IMR-90 (cell line): Measurements from ENCODE around the gene HSBP1L1. TPM values are rescaled to one million over a fixed set of nuclear protein-coding genes. Genes with fewer than 3 reads are reported as not detected.

Experiments
- ATAC-seq: fragments of 200-7000 bp; cut with Tn5 transposase; 2 replicates; pipeline ENCODE4 v1.9.1; 2020; ENCODE audit warnings: low read depth, mild to moderate bottlenecking, moderate library complexity
- BruUV-seq: library from RNA; stranded (reverse); fragments of 400-500 nt; replicated peaks from 2 replicates; lab custom pipeline; 2021; lab: Mats Ljungman, UMichigan
- CTCF ChIA-PET: fragments of 300-600 bp; formaldehyde crosslinking; extraction: SDS; loops from one replicate; lab custom pipeline; 2021; ENCODE audit warnings: antibody characterized with exemption; lab: Yijun Ruan, JAX
- POLR2A ChIA-PET: fragments of 300-600 bp; sonication (Branson Sonifier 250); formaldehyde crosslinking; loops from one replicate; lab custom pipeline; 2022; ENCODE audit warnings: antibody characterized with exemption; ENCODE audit not compliant: unreplicated experiment; lab: Charles Lee
- DNase-seq: peaks from one replicate; pipeline ENCODE4 v3.0.0; 2013
- H2AFZ ChIP-seq: replicated peaks from 2 replicates; pipeline ENCODE3; 2013; ENCODE audit warnings: low read length, mild to moderate bottlenecking; ENCODE audit not compliant: poor library complexity
- H2AK5ac ChIP-seq: 2 replicates; pipeline ENCODE4 v1.6.1; 2013; ENCODE audit warnings: low read depth, low read length, inconsistent platforms
- H2AK9ac ChIP-seq: replicated peaks from 2 replicates; pipeline ENCODE3; 2013; ENCODE audit warnings: mild to moderate bottlenecking, low read depth, low read length, moderate library complexity; ENCODE audit not compliant: poor library complexity
- H2BK120ac ChIP-seq: 2 replicates; pipeline ENCODE4 v1.6.1; 2013; ENCODE audit warnings: low read depth, low read length, inconsistent platforms
- H2BK15ac ChIP-seq: 3 replicates; pipeline ENCODE4 v1.6.1; 2013; ENCODE audit warnings: low read depth, low read length, inconsistent platforms
- H2BK20ac ChIP-seq: 2 replicates; pipeline ENCODE4 v1.6.1; 2013; ENCODE audit warnings: low read depth, mild to moderate bottlenecking, inconsistent platforms, low read length, moderate library complexity
- H2BK5ac ChIP-seq: 2 replicates; pipeline ENCODE4 v1.6.1; 2013; ENCODE audit warnings: mild to moderate bottlenecking, low read depth, low read length, inconsistent platforms; ENCODE audit not compliant: poor library complexity, severe bottlenecking
- H3K14ac ChIP-seq: replicated peaks from 2 replicates; pipeline ENCODE4 v1.6.1; 2013; ENCODE audit warnings: low read depth, low read length, inconsistent platforms
- H3K18ac ChIP-seq: 2 replicates; pipeline ENCODE4 v1.6.1; 2013; ENCODE audit warnings: low read depth, low read length, control low read depth
- H3K23ac ChIP-seq: 2 replicates; pipeline ENCODE4 v1.6.1; 2013; ENCODE audit warnings: low read depth, low read length, inconsistent platforms
- H3K27ac ChIP-seq: 2 replicates; pipeline ENCODE4 v1.5.1; 2013; ENCODE audit warnings: mild to moderate bottlenecking, control low read depth, low read length; ENCODE audit not compliant: insufficient read depth
- H3K27me3 ChIP-seq: 2 replicates; pipeline ENCODE4 v1.6.1; 2013; ENCODE audit warnings: low read length; ENCODE audit not compliant: control insufficient read depth, insufficient read depth
- H3K36me3 ChIP-seq: 2 replicates; pipeline ENCODE4 v1.6.1; 2013; ENCODE audit warnings: low read length, mixed read lengths; ENCODE audit not compliant: control insufficient read depth, insufficient read depth
- H3K4ac ChIP-seq: 2 replicates; pipeline ENCODE4 v1.6.1; 2013; ENCODE audit warnings: low read depth, low read length, inconsistent platforms
- H3K4me1 ChIP-seq: 2 replicates; pipeline ENCODE4 v1.6.1; 2013; ENCODE audit warnings: low read length, mixed read lengths; ENCODE audit not compliant: control insufficient read depth, insufficient read depth
- H3K4me2 ChIP-seq: 2 replicates; pipeline ENCODE4 v1.6.1; 2013; ENCODE audit warnings: low read depth, mild to moderate bottlenecking, control low read depth, low read length, moderate library complexity
- H3K4me3 ChIP-seq: 2 replicates; pipeline ENCODE4 v1.5.1; 2013; ENCODE audit warnings: low read depth, mild to moderate bottlenecking, control low read depth, low read length, moderate library complexity; ENCODE audit not compliant: insufficient read depth
- H3K56ac ChIP-seq: 2 replicates; pipeline ENCODE4 v1.6.1; 2013; ENCODE audit warnings: low read length, inconsistent platforms; ENCODE audit not compliant: insufficient read depth; ENCODE audit errors: extremely low read depth
- H3K79me1 ChIP-seq, 2 experiments: 2 replicates each; pipeline ENCODE4 v1.6.1; 2013; ENCODE audit warnings: low read length in 2 of 2, inconsistent platforms in 1 of 2, low read depth in 1 of 2
- H3K9ac ChIP-seq: 2 replicates; pipeline ENCODE4 v1.6.1; 2013; ENCODE audit warnings: low read depth, low read length, control low read depth
- H3K9me1 ChIP-seq: 2 replicates; pipeline ENCODE4 v1.6.1; 2013; ENCODE audit warnings: low read length, inconsistent platforms; ENCODE audit not compliant: insufficient read depth
- H3K9me3 ChIP-seq: 2 replicates; pipeline ENCODE4 v1.6.1; 2013; ENCODE audit warnings: low read length; ENCODE audit not compliant: control insufficient read depth, insufficient read depth
- H4K20me1 ChIP-seq: 2 replicates; pipeline ENCODE4 v1.6.1; 2013; ENCODE audit warnings: low read length, inconsistent platforms; ENCODE audit not compliant: insufficient read depth
- H4K5ac ChIP-seq: 2 replicates; pipeline ENCODE4 v1.6.1; 2013; ENCODE audit warnings: mild to moderate bottlenecking, low read depth, low read length, control low read depth
- H4K8ac ChIP-seq, 2 experiments: 2 replicates each; pipeline ENCODE4 v1.6.1; 2013; ENCODE audit warnings: low read depth in 2 of 2, low read length in 2 of 2, control low read depth in 1 of 2, inconsistent platforms in 1 of 2
- H4K91ac ChIP-seq: 2 replicates; pipeline ENCODE4 v1.6.1; 2013; ENCODE audit warnings: low read depth, low read length, inconsistent platforms; ENCODE audit not compliant: insufficient read depth
- BHLHE40 ChIP-seq: fragments of 150-350 bp; IDR thresholded peaks from 2 replicates; pipeline ENCODE4 v1.6.1; 2016; ENCODE audit warnings: mild to moderate bottlenecking, low read depth, low read length
- CEBPB ChIP-seq: IDR thresholded peaks from 2 replicates; pipeline ENCODE4 v1.6.1; 2012; ENCODE audit warnings: low read depth, low read length, improper control_type of control experiment
- CHD1 ChIP-seq: IDR thresholded peaks from 2 replicates; pipeline ENCODE4 v1.6.1; 2012; ENCODE audit warnings: low read depth, low read length, improper control_type of control experiment
- CTCF ChIP-seq: conservative IDR thresholded peaks from 2 replicates; pipeline ENCODE4 v1.5.1; 2012; ENCODE audit warnings: mild to moderate bottlenecking, low read depth, low read length, improper control_type of control experiment
- FOS ChIP-seq: fragments of 150-350 bp; IDR thresholded peaks from 2 replicates; pipeline ENCODE4 v1.6.1; 2016; ENCODE audit warnings: low read depth, low read length
- MAFK ChIP-seq: IDR thresholded peaks from 2 replicates; pipeline ENCODE4 v1.6.1; 2012; ENCODE audit warnings: low read depth, low read length, improper control_type of control experiment
- MXI1 ChIP-seq: IDR thresholded peaks from 2 replicates; pipeline ENCODE4 v1.6.1; 2012; ENCODE audit warnings: low read depth, mild to moderate bottlenecking, low read length, moderate library complexity, borderline replicate concordance
- NFE2L2 ChIP-seq: fragments of 150-350 bp; IDR thresholded peaks from 2 replicates; pipeline ENCODE4 v1.6.1; 2016; ENCODE audit warnings: low read depth, mild to moderate bottlenecking, low read length
- POLR2A ChIP-seq: IDR thresholded peaks from 2 replicates; pipeline ENCODE4 v1.6.1; 2012; ENCODE audit warnings: mild to moderate bottlenecking, low read depth, low read length
- RAD21 ChIP-seq: IDR thresholded peaks from 2 replicates; pipeline ENCODE4 v1.6.1; 2012; ENCODE audit warnings: low read length, improper control_type of control experiment
- RCOR1 ChIP-seq: IDR thresholded peaks from 2 replicates; pipeline ENCODE4 v1.6.1; 2012; ENCODE audit warnings: mild to moderate bottlenecking, low read length, improper control_type of control experiment; ENCODE audit not compliant: insufficient replicate concordance
- RFX5 ChIP-seq: IDR thresholded peaks from 2 replicates; pipeline ENCODE4 v1.8.0; 2012; ENCODE audit warnings: low read depth, mild to moderate bottlenecking, low read length, moderate library complexity
- USF2 ChIP-seq: fragments of 150-350 bp; IDR thresholded peaks from 2 replicates; pipeline ENCODE4 v1.6.1; 2017; ENCODE audit warnings: mild to moderate bottlenecking, antibody characterized with exemption, low read length, low read depth
- WGBS, 2 experiments: methylation state at CpG; one replicate each; pipeline versions ENCODE4 v1.1.5 to v1.1.7; 2013; ENCODE audit warnings: missing lambda C conversion rate in 2 of 2; ENCODE audit not compliant: insufficient read length in 1 of 2; ENCODE audit errors: extremely low coverage in 2 of 2; 5-methylcytosine and 5-hydroxymethylcytosine counted together
- dilution Hi-C: fragments of 300-500 bp; cut with HindIII; formaldehyde crosslinking; loops from one replicate; pipeline ENCODE4 v1.14.3; 2018; ENCODE audit warnings: low sequenced_read_pairs; ENCODE audit not compliant: unreplicated experiment
- in situ Hi-C: fragments of 300-500 bp; cut with MboI; formaldehyde crosslinking; loops from 3 replicates; pipeline ENCODE4 v1.14.3; 2019; ENCODE audit warnings: low sequenced_read_pairs, inconsistent platforms, mixed read lengths
- intact Hi-C: fragments of 100-400 bp; cut with micrococcal nuclease; formaldehyde crosslinking; loops from 2 replicates; pipeline ENCODE4 v1.10.0; 2022
- polyA plus RNA-seq, 3 experiments: library from polyadenylated mRNA; depleted of rRNA; stranded (reverse); fragments of >200 nt; gene quantifications; 2 replicates each; pipeline ENCODE4 v1.2.3, GENCODE V29; 2012; ENCODE audit warnings: low replicate concordance in 1 of 3
- total RNA-seq: library from RNA; depleted of rRNA; stranded (reverse); fragments of >200 nt; gene quantifications from 2 replicates; pipeline ENCODE4 v1.2.3, GENCODE V29; 2012
- TF ChIP-seq, protein P1 (sequence below): fragments of 150-350 bp; IDR thresholded peaks from 2 replicates; pipeline ENCODE4 v1.6.1; 2016; ENCODE audit warnings: low read depth, mild to moderate bottlenecking, low read length, moderate library complexity, borderline replicate concordance

Gene HSBP1L1
- total and polyA plus RNA-seq, 2 of the 4 experiments (the other 2 are of a cell fraction), result 8.6 to 18.0 TPM

GRCh38 chr18:79942786-79943607 lies 21.4 kb upstream of the HSBP1L1 start:
- ATAC-seq (no peak), DNase-seq (no peak)
- H4K91ac ChIP-seq, result no peak overlapping the region
- H2AK5ac ChIP-seq, result no peak overlapping the region
- no peak overlapping the region for H3K4me3 ChIP-seq
- dilution Hi-C loops (no loop called here), intact Hi-C loops (no loop called here), in situ Hi-C loops (no loop called here)
- H2BK120ac ChIP-seq, result no peak overlapping the region
- H2AFZ ChIP-seq, result no peak overlapping the region
- no peaks in the 10 kb centered on the region for H3K27me3 ChIP-seq
- H4K20me1 ChIP-seq, result peaks cover 73% of the 10 kb centered on the region
- H2AK9ac ChIP-seq, result no peak overlapping the region
- H3K79me1 ChIP-seq, result peaks cover 14 to 85% of the 10 kb centered on the region in 2 experiments
- H3K9me1 ChIP-seq, result peaks cover 10% of the 10 kb centered on the region
- H3K36me3 ChIP-seq, result peaks cover 51% of the 10 kb centered on the region
- no peak overlapping the region for H3K56ac ChIP-seq
- H4K5ac ChIP-seq, result no peak overlapping the region
- ChIA-PET CTCF (interaction anchor here (0.8 kb wide), 1 partner anchor 63 kb away, joined by 3 read pairs; no protein-coding TSS in a partner anchor), POLR2A (no interaction called here)
- no peak overlapping the region for H2BK5ac ChIP-seq
- no peak overlapping the region for H3K18ac ChIP-seq
- H4K8ac ChIP-seq, result no peak overlapping the region
- H3K14ac ChIP-seq, result no peak overlapping the region
- H2BK15ac ChIP-seq, result no peak overlapping the region
- no peak overlapping the region for H3K9ac ChIP-seq
- 86% methylated on average over 19 of the region's 31 CpGs; no CpG with 5 or more reads in 1 of the 2 experiments for WGBS, 2 experiments
- H2BK20ac ChIP-seq, result no peak overlapping the region
- H3K4ac ChIP-seq, result no peak overlapping the region
- no TSS peak for BruUV-seq
- no peak overlapping the region for H3K4me2 ChIP-seq
- H3K27ac ChIP-seq, result no peak overlapping the region
- no peaks in the 10 kb centered on the region for H3K9me3 ChIP-seq
- H3K4me1 ChIP-seq, result peaks cover 7% of the 10 kb centered on the region; the same call in 1 of the 2 replicates
- TF ChIP-seq RFX5 (no peak), FOS (no peak), BHLHE40 (no peak), MAFK (no peak), MXI1 (no peak), RCOR1 (no peak), USF2 (no peak), CHD1 (no peak), CTCF (no peak), RAD21 (no peak), CEBPB (no peak), POLR2A (no peak), NFE2L2 (no peak)
- TF ChIP-seq, protein P1, sequence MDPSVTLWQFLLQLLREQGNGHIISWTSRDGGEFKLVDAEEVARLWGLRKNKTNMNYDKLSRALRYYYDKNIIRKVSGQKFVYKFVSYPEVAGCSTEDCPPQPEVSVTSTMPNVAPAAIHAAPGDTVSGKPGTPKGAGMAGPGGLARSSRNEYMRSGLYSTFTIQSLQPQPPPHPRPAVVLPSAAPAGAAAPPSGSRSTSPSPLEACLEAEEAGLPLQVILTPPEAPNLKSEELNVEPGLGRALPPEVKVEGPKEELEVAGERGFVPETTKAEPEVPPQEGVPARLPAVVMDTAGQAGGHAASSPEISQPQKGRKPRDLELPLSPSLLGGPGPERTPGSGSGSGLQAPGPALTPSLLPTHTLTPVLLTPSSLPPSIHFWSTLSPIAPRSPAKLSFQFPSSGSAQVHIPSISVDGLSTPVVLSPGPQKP, result no peak
- H3K23ac ChIP-seq, result no peak overlapping the region
